NCI-H146 treated with DMSO at 0.1 percent for 48 hours (cell line): ENCODE results near the gene INTS2.
"Not testable (repeated sequence)": the region's sequence is repeated elsewhere in the genome, so short reads cannot be mapped to it uniquely, and the experiment has no call there.

Experiments used
- DNase-seq: peaks from one replicate; lab custom pipeline; 2025; ENCODE audit not compliant: unreplicated experiment; lab: John Stamatoyannopoulos, UW

The INTS2 gene, protein sequence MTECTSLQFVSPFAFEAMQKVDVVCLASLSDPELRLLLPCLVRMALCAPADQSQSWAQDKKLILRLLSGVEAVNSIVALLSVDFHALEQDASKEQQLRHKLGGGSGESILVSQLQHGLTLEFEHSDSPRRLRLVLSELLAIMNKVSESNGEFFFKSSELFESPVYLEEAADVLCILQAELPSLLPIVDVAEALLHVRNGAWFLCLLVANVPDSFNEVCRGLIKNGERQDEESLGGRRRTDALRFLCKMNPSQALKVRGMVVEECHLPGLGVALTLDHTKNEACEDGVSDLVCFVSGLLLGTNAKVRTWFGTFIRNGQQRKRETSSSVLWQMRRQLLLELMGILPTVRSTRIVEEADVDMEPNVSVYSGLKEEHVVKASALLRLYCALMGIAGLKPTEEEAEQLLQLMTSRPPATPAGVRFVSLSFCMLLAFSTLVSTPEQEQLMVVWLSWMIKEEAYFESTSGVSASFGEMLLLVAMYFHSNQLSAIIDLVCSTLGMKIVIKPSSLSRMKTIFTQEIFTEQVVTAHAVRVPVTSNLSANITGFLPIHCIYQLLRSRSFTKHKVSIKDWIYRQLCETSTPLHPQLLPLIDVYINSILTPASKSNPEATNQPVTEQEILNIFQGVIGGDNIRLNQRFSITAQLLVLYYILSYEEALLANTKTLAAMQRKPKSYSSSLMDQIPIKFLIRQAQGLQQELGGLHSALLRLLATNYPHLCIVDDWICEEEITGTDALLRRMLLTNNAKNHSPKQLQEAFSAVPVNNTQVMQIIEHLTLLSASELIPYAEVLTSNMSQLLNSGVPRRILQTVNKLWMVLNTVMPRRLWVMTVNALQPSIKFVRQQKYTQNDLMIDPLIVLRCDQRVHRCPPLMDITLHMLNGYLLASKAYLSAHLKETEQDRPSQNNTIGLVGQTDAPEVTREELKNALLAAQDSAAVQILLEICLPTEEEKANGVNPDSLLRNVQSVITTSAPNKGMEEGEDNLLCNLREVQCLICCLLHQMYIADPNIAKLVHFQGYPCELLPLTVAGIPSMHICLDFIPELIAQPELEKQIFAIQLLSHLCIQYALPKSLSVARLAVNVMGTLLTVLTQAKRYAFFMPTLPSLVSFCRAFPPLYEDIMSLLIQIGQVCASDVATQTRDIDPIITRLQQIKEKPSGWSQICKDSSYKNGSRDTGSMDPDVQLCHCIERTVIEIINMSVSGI

DNA sequence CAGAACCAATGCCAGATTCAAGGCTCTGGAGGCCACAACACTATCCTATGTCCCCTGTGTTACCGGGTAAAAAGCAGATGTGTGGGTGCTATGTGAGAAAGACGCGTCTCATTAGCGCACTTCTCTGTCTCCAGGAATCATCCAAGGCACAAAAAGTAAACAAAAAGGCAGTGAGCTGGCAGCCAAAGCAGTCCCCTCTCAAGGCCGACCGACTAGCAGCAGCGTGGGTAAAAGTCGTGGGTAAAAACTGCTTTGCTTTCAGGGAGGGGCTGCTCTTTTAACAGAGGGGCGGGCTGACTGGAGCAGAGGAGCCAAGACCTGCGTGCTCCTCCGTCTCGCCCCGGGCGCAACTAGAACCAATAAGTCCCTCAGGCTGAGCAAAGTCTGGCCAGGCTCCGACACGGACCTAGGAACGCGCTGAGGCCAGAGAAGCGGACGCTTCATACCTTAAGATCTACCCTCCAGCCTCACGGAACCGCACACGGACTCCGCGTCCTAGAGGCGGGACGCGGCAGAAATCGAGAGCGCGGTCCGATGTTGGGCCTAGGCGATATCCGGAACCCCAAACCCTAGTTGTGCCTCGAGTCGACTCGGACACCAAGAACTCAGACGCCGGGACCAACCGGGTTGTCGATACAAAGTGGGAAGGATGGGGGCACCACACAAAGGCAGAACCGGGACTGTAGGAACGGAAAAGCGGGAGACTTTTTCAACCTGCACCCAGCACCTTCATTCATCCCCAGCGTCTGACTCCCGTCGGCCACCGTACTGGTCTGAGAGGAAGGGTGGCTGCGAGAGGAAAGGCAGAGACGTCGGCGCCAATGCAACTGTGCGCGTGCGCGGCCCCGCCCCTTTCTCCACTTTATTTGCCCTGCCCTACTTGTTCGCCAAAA lies at the start of gene INTS2:
TSS of gene INTS2 (minus strand) at position 775 of the 893 bp plus-strand sequence. CDS start 1,338 bp downstream, outside the sequence.
- peak; percentile 83 for DNase-seq

GRCh38 chr17:61974115-61974514 lies 46.3 kb upstream of the INTS2 start:
- DNase-seq: no peak

- DNase-seq: no peak
Observed at GRCh38 chr17:61972311-61972710, 44.5 kb upstream of the INTS2 start.

DNA sequence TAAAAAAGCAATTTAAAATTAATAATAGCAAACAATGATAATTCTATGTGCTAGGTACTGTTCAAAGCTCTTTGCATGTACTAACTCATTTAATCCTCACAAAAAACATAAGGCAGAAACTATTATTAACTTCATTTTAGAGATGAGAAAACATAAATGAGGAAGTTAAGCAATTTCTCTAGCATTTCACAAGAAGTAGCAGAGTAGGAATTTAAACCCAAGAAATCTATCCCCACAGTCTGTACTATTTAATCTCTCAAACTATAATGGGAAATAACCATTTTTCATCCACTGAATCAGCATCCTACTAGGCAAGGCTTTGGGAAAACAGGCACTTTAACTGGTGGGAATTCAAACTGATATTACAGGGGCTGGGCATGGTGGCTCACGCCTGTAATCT lies 42.2 kb upstream of the INTS2 start:
- DNase-seq: no peak

DNA sequence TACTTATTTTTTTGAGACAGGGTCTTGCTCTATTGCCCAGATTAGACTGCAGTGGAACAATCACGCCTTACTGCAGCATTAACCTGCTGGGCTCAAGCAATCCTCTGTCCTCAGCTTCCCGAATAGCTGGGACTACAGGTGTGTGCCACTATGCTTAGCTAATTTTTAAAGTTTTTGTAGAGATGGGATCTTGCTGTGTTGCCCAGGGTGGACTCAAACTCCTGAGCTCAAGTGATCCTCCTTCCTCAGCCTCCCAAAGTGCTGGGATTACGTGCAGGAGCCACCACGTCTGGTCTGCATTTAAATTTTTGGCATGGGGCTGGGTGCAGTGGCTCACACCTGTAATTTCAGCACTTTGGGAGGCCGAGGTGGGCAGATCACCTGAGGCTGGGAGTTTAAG lies 41.0 kb upstream of the INTS2 start:
- DNase-seq: no peak

GRCh38 chr17:61967729-61968128 lies 39.9 kb upstream of the INTS2 start:
- DNase-seq: no peak

- DNase-seq: no peak
Observed at GRCh38 chr17:61966191-61966590, 38.4 kb upstream of the INTS2 start.

DNA sequence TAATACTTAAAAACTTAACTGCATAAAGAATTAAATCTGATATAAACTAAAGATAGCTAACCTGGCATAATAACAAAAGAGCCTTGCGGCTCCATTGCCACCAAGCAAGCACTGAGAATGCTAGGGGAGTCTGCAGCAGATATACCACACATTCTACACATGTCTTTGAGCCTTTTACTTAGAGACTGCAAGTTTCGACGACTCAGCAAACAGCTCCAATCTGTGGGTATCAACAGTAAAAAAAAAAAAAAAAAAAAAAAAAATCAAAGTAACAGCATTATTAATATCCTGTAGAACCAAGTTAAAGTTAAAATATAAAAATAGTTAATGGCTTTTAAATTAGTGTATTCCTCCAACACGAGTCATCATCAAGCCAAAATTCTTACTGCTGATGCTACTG lies 27.8 kb upstream of the INTS2 start:
- no peak for DNase-seq

- no peak for DNase-seq
Observed at GRCh38 chr17:61947367-61948078, 19.7 kb upstream of the INTS2 start.

DNA sequence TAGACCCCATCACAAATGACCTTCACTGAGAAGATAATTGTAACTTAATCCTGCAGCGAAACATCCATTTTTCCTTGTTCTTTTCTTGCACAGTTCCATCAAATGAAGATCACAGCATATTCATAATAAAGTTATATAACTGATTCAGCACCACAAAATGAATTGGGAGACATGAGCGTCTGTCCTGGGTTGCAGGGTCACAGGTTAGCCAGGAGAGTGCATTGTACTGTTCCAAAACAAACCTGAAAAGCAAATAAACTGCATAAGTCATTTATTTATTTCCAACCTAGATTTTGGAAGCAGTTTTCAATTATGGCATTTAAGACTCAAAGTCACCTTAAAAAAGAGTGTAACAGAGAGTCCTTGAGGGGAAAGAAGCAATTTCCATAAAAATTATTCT lies 18.6 kb upstream of the INTS2 start:
- DNase-seq: no peak

DNA sequence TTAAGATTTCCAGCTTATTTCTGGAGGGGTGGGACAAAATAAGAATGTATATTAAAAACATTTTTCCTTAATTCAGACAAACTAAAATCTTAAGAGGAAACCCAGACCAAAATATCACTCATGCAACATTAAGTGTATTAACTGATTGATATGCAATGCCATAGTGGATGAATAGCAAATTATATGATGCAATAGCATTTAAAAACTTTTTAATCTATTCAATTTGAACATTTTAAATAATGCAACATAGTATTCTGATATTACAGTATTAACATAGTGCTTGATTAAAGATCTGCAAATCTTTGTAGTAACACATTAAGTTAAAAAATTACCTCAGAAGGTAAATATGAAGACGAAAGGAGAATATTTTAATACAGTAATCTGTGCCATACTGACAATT lies 15.3 kb upstream of the INTS2 start:
- DNase-seq: no peak

DNA sequence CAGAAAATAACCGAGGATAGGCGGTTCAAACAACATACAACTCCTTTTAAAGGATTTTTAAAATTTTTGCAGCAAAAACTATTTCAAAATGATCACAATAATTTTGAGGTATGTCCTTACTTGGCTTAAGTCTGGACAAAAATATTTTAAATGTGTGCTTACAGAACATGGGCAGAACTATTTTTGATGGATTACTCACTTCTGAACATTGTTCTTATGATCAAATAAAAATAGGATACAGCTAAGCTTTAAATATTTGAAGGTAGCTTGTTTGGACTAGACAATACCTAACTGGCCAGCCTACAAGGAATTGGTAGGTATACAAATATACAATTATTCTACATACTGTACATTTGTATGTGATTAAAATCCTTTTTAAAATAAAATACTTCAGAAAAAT lies 14.3 kb upstream of the INTS2 start:
- DNase-seq: no peak

DNA sequence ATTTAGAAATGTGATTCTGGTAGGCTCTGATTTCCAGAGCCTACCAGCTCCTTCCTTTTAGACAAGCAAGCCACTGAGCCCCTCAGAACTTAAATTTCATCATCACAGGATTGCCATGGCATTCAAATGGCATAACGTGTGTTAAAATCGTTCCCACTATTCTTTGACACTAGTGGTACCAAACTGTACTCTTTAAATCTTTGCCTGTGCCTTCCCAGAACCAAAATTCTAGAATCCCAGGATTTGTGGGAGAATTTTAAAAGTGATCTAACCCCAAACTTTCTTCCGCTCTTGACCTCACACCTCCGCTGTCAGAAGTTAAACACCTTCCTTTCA lies 287 bp upstream of the INTS2 start:
- DNase-seq: no peak

GRCh38 chr17:61926826-61927207 lies 965 bp downstream of the INTS2 start:
- DNase-seq: no peak

DNA sequence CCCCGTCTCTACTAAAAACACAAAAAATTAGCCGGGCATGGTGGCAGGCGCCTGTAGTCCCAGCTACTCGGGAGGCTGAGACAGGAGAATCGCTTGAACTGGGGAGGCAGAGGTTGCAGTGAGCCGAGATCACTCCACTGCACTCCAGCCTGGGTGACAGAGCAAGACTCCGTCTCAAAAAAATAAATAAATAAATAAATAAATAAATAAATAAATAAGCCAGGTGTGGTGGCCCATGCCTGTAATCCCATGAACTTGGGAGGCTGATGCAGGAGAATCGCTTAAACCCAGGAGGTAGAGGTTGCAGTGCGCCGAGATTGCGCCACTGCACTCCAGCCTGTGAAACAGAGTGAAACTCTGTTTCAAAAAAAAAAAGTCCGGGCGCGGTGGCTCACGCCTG lies 12.6 kb downstream of the INTS2 start:
- DNase-seq: not testable (repeated sequence)

DNA sequence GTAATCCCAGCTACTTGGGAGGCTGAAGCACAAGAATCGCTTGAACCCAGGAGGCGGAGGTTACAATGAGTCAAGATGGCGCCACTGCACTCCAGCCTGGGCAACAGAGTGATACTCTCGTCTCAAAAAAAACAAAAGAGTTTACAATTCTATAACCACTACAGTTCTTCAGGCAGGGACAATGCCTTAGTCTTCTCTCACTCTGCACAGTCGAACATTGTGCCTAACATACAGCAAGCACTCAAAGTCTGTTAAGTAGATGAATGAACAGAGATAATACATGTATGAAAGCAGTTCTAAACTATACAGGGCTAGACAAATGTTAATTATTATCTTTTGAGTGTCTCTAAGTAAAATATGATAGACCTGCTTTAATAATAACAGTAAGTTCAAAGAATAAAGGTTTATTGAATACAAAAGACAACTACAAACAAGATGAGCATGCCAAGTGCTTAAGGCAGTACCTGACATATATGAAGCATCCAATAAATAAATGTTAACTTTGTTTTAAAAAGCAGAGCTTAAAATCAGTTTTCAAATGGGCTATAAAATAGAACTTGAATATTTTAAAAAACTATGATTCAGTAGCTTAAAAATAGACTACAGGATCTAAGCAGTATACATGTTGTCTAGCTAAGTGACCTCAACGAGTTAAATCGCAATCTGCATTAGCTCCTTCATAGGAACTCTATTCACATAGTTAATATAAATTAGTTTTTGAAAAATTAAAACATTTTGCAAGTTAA lies 19.3 kb downstream of the INTS2 start:
- DNase-seq: no peak

- DNase-seq: no peak
Observed at GRCh38 chr17:61907361-61907760, 20.4 kb downstream of the INTS2 start.

DNA sequence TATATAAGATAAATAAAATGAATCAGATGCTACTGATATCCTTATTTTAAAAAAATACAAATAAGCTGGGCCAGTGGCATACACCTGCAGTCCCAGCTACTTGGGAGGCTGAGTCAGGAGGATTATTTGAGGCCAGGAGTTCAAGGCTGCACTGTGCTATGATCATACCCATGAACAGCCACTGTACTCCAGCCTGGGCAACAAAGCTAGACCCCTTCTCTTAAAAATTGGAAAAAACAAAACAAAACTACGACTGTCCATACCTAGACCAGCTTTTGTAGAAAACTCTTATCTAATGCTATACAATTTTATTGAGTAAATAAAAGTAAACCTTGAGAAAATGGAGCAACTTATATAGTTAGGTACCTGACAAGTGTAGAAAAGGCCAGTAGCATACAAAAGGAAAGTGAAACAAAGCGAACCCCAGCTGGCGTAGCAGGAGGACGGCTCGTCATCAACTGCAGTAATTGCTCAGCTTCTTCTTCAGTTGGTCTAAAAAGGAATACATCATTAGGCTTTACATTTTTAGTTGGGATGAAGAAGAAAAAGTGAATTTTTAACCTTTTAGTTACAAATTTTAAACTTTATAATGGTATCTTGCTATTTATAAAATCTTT lies 23.6 kb downstream of the INTS2 start:
- no peak for DNase-seq

DNA sequence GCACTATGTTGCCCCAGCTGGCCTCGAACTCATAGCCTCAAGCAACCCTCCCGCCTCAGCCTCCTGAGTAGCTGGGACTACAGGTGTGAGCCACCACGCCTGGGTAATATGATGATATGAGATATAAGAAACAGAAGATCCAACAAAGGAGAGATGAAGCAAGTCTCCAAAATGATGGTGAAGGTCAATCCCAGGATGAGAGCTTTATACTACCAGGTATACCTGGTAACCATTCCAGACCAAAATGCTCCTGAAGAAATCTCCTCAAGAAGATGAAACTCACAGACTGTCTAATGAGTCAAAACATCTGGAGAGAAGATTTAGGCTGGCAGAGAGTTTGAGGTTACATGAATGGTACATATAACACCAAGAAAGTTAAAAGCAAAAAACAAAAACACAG lies 24.5 kb downstream of the INTS2 start:
- no peak for DNase-seq
